NCI-H748 treated with DMSO at 0.1 percent for 48 hours (cell line): ENCODE data around the gene LGALS14.
"Not testable (repeated sequence)": the region's sequence is repeated elsewhere in the genome, so short reads cannot be mapped to it uniquely, and the experiment has no call there.

Experiments
- DNase-seq: peaks from one replicate; lab custom pipeline; 2025; lab: John Stamatoyannopoulos, UW

Gene LGALS14

GRCh38 chr19:39704181-39705044, at the start of gene LGALS14:
TSS of gene LGALS14 (plus strand) at chr19:39704481. CDS start at chr19:39704529, 48 bp downstream.
- peak; percentile 57 for DNase-seq

DNA sequence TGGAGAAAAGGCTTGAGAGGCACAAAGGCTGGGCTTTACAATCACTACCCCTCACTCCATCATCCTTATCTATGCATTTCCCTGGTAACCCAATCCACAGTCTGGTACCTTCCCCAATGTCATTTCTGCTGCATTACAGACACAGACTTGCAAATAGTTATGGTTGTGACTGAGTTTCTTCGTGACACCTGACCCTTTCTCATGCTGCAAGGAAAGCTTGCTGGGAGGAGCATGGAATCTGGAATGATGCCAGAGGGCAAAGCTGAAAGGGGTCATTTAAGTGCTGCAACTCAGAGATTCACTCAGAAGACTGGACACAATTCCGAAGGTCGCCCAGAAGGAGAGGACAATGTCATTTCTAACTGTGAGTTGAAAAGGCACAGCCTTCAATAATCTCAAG, 48.7 kb upstream of the LGALS14 start, which contains the start of gene LGALS16:
Gene LGALS16, plus strand, starts transcription at position 301 of the 400 bp plus-strand sequence. Its CDS starts 49 bp downstream, at position 350.
- no peak for DNase-seq

DNA sequence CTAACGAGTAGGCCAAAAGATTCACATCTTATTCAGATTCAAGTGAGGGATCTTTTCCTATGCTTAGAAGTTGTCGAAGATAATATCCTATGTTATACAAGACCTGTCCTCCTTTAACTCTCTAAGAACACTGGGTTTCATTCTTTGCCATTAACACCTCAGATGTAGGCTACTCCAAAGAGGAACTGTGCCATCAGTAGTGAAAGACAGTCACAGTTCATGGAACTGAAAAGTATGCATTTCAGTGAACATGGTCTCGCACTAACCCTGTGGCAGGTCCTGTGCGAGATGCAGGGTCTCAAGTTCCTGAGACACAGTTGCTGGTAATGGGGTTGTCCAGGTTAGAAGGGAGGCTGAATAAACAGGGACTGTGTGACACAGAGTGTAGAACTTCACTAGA, 44.5 kb upstream of the LGALS14 start:
- DNase-seq = no peak

DNA sequence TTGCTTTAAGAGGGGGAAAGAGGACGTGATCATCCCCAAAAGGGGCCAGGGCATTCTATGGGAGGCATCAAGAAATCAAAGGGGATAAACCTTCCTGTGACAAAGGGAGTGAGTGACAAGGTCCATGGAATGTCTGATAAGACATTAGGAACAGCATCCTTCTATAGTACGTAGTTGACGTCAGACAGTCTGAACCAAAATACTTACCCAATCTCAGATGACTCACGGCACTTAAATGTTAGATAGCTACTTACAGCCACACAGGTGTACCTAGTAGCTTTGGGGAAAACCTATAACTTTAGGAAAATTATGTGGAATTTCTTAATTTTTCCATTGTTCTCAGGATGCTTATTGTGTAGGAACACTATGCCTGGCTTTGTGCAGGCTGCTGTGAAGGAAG, 43.6 kb upstream of the LGALS14 start:
- no peak for DNase-seq

GRCh38 chr19:39661565-39661964, 42.7 kb upstream of the LGALS14 start:
- DNase-seq = no peak

DNA sequence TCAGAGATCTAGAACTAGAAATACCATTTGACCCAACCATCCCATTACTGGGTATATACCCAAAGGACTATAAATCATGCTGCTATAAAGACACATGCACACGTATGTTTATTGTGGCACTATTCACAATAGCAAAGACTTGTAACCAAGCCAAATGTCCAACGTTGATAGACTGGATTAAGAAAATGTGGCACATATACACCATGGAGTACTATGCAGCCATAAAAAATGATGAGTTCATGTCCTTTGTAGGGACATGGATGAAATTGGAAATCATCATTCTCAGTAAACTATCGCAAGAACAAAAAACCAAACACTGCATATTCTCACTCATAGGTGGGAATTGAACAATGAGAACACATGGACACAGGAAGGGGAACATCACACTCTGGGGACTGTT, 34.4 kb upstream of the LGALS14 start:
- DNase-seq = not testable (repeated sequence)

GRCh38 chr19:39670998-39671397, 33.3 kb upstream of the LGALS14 start:
- DNase-seq = no peak

DNA sequence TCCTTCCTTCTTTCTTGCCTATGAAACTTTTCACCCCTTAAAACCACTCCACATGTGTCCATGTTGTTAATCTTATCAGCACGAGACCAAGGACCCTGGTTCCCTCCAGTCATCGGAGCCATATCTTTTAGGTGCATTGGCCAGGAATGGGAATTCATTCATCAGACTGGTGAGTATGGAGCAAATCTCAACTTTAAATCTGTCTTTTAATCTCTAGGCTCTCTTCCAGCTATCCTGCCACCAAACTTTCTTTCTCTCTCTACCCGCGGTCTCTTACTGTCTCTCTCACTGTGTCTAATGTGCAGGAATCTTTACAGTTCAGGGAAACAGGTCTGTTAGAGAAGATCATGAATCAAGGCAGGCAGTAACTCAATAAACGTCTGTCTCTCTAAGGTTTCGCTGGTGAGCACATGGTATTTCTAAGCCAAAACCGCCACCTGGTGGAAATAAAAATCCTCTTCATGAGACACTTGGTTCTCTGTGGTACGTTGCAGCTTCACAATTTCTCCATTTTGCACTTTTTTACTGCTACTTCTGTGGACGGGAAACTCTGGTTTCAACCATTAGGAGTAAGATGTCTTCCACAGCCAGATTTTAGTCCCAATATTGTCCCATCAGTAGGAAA, 32.4 kb upstream of the LGALS14 start:
- DNase-seq = peak; percentile 67

DNA sequence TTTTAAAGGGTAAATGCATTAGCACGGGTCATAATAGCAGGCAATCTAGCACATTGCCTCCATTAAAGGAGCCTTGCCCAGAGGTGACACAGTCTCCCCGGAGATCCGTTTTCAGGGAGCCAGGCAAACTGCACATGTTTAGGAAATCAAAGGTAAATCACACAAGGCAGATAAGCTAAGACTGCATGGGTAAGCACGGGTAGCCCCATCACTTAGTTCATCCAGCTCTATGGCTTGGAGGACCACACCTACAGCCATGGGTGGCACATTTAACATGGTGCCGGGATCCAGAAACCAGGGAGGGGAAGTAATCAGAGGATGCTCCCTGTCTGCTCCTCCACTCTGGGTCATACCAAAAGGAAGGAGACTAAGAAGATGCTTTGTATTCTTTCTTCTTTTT, 31.8 kb upstream of the LGALS14 start:
- DNase-seq = no peak

- peak; percentile 49 for DNase-seq
Observed at GRCh38 chr19:39673862-39674261, 30.4 kb upstream of the LGALS14 start.

DNA sequence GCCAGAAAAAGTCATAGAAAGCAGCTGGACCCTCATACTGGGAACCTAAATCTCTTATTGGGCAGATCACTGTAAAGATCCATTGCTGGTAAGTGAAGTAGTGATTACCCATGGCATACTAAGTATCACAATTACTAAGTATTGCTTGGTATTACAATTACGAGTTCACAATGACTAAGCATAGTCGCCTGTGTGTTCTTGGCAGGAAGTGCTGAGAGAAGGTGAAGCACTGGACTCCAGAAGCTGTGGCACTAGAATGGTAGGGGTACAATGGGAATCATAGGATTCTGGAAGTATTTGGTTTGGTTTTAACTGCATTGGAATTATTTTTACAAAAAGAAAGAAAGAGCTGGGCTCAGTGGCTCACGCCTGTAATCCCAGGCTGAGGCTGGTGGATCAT, 28.3 kb upstream of the LGALS14 start:
- DNase-seq = no peak

DNA sequence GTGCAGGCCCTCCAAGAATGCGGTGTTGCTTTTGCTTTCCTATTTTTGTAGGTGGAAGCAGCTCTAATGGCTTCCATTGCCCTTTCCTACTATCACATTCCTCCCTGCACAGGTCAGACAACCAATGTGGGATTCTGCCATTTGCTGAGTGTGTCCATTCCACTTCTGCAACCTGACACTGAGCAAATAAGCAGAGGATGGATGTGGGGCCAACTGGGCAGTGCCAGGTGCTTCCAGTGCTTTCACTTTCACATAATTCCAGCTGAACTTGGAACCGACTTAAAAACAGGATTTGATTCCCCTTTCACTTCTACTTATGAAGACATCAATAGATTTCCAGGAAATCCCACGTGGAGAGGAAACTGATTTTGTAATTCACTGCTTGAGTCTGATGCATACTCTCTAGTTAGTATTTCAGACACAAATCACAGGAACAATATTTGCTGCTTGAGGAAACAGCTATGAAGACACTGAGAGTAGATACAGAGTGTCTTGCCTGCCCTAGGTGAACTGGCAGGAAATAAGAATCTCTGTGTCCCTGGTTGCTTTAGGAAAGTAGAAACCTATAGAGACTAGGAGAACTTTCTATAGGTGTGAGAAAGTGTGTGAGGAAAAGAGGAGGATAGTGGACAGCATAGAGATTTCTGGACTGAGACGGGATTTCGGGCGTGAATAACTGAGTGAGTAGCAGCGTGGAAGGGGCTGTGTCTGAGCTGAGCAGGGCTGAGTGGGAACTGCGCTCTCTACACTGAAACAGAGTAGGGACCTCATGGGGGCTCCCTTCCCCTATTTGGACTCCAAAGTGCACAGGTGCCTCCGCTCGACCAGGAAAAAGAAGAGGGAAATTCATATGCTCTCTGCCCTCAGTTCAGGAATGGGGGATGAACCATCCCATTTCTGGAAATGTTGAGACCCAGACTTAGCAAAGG, 26.1 kb upstream of the LGALS14 start:
- peak; percentile 73 for DNase-seq

DNA sequence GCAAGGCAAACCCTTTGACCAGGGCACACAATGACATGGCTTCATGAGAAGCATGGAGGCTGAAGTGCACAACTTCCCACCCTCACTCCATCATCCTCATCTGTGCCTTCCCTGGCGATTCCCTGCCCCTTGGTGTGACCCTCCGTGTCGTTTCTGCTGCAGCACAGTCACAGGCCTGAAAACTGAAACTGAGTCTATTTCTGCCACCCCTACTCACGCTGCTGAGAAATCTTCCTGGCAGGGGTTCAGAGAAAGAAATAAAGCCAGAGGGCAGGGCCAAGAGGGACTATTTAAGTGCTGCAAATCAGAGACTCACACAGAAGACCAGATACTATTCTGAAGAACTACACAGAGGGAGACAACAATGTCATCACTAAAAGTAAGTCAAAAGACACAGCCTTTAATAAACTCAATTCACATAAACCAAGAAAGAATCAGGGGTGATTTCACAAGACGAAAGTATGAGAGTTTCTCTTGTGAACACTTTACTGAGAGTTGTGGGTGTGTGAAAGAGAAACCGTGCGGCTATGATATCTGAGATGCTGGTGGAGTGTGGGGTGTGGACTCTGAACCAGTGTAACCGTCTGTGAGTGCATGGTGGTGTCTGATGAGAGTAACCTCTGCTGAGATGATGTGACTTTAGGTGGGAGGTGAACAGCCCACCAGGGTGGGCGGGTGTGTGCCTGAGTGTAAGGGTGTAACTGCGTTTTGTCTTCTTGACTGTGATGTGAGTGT, 25.1 kb upstream of the LGALS14 start:
- DNase-seq = no peak

DNA sequence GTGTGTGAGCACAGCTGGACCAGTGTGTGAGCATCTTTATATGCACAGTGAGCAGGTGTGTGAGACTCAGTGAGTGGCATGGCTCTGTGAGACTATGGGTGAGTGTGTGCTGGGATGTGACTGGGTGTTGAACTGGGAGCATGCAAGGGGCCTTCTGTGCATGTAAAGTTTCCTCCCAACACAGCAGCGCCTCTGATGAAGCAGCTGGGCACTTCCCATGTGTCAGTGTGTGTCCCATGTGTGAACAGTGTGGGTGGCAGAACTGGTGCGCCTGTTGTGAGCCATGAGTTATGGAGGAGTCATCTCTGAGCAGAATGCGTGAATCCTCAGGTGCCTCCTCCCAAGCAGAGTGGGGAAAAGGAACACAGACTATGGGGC, 24.5 kb upstream of the LGALS14 start:
- DNase-seq = no peak

DNA sequence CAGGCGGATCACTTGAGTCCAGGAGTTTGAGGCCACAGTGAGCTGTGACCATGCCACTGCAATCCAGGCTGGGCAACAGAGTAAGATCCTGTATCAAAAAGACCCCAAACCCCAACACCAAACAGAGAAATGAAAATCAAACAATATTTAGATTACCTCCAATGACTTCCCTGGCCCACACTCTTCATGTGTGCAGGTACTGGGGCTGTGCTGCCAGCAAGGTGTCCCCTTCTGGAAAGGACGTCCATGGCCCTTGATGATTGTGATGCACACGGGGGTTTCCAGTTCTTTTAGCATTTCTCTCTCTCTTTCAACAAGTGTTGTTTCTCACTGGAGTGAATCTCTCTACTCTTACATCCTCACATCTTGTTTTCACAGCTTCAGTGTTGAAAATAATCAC, 23.7 kb upstream of the LGALS14 start:
- no peak for DNase-seq

DNA sequence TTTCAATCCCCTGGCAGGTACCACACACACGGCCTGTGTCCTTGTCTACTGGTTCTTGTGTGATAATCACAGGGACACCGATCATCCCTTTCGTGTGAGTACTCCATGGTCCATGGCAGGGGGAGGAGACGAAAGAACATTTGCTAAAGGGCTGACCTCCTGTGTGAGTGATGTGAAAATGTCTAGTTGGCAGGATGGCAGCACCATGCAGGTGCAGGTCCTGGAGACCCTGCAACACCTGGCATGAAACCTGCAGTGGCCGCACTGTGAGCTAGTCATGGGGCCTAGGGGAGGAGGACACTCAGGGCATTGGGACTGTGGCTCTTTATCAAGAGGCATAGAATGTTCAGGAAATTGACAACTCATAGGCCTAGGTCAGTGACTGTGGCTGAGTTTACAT, 22.9 kb upstream of the LGALS14 start:
- DNase-seq = no peak

DNA sequence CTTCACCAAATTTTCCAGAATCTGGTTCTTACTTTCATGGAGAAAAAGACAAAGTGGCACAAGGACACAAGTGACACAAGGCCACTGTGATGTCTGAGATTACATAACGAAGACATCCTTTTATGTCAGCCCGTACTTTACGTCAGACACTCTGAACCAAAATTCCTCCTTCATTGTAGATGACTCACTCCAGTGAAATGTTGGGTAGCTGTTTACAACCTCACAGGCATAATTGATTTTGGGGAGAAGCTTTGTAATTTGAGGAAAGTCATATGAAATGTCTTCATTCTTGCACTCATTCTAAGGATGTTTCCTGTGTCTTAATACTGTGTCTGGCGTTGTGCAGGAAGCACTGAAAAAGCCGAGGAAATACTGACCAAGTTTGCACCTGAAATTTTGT, 20.0 kb upstream of the LGALS14 start:
- DNase-seq = no peak

DNA sequence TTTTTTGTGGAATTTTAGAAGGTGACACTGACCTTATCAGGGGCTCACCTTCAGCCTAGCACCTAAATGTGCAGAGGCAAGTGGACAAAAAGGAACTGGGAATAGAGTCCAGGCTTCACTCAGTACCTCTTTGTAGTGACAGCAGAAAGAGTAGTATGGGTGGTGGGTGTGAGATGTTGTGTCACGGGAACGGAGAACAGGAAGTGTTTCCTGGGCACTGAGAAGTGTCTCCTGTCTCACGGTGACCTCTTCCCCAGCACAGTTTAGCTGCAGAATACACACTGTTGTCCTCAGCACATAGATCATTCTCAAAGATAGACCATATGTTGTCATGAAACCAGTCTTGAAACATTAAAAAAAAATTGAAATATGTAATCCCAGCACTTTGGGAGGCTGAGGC, 17.5 kb upstream of the LGALS14 start:
- DNase-seq = no peak

DNA sequence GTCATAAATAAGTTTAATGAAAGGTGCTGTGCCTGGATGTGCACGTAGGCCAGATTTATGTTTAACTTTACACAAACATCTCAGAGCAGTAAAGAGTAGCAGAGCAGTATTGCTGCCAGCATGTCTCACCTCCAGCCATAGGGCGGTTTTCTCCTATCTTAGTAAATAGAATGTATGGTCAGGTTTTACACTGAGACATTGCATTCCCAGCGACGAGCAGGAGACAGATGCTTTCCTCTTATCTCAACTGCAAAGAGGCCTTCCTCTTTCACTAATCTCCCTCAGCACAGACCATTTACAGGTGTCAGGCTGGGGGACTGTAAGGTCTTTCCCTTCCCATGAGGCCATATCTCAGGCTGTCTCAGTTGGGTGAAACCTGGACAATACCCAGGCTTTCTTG, 15.6 kb upstream of the LGALS14 start:
- DNase-seq = not testable (repeated sequence)

DNA sequence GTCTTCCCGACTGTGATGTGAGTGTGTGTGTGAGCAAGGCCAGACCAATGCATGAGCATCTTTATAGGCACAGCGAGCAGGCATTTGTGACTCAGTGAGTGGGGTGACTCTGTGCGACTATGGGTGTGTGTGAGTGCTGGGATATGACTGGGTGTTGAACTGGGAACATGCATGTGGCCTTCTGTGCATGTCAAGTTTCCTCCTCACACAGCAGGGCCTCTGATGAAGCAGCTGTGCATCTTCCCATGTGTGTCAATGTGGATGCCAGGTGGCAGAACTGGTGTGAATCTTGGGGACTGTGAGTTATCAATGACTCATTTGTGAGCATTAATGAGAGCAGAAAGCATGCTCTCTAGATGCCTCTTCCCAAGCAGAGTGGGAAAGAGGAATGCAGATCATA, 12.1 kb upstream of the LGALS14 start:
- DNase-seq = no peak

- DNase-seq = no peak
Observed at GRCh38 chr19:39692822-39693221, 11.5 kb upstream of the LGALS14 start.

DNA sequence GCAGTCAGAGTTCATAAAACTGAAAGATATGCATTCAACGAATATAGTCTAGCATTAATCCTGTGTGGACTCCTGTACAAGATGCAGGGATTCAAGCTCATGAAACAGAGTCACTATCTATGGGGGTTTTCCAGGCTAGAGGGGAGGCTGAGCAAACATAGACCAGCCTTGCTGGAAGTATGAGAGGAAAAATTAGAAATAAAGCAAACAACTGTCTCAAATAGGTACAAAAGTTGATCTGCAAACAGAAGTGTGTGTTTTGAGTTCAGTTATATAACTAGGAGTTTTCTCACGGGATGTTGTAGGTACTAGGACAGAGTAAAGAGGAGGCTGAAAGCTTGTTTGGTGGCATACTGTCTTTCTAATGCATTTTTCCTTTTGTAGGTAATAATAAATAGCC, 8.5 kb upstream of the LGALS14 start:
- DNase-seq = no peak
